Adrenal gland (tissue), 12 donors: ENCODE results near the gene PIM3. TPM values are rescaled to one million over a fixed set of nuclear protein-coding genes. Genes with fewer than 3 reads are reported as not detected.

Experiments
- DNase-seq, 7 donors: peaks; one replicate each; pipeline ENCODE4 v3.0.0-alpha.2; 2019 to 2020
- H3K27ac ChIP-seq, 5 donors: fragments of 200-600 bp; sonication (generic) in 4 of 5; 1 replicate in 3 of 5; 2 replicates in 2 of 5; pipeline versions ENCODE4 v1.5.1 to v1.8.0; 2016 to 2020; ENCODE audit warnings: mild to moderate bottlenecking in 1 of 5
- H3K27me3 ChIP-seq: fragments of 200-600 bp; 2 replicates; pipeline ENCODE4 v1.8.0; 2021
- H3K36me3 ChIP-seq, 2 donors: fragments of 200-600 bp; replicated peaks in 1 of 2; 1 replicate in 1 of 2; 2 replicates in 1 of 2; pipeline versions ENCODE4 v1.5.1 to v1.8.0; 2018 to 2022
- H3K4me1 ChIP-seq, 2 donors: fragments of 200-600 bp; replicated peaks in 1 of 2; 1 replicate in 1 of 2; 2 replicates in 1 of 2; pipeline versions ENCODE4 v1.5.1 to v1.8.0; 2018 to 2021
- H3K4me3 ChIP-seq, 4 donors: fragments of 200-600 bp; sonication (generic) in 3 of 4; one replicate each; pipeline ENCODE4 v1.5.1; 2016 to 2018
- H3K9me3 ChIP-seq, 3 donors: fragments of 200-600 bp; sonication (generic) in 1 of 3; replicated peaks in 1 of 3; 1 replicate in 2 of 3; 2 replicates in 1 of 3; pipeline versions ENCODE4 v1.5.1 to v1.8.0; 2016 to 2021
- POLR2A ChIP-seq, 2 donors: fragments of 450-650 bp; IDR thresholded peaks; one replicate each; pipeline ENCODE4 v1.6.1; 2017; ENCODE audit warnings: antibody characterized with exemption in 2 of 2, mild to moderate bottlenecking in 2 of 2, moderate library complexity in 1 of 2
- WGBS, 4 donors: extraction: QIAGEN DNeasy Blood & Tissue Kit in 2 of 4; methylation state at CpG; one replicate each; pipeline versions ENCODE4 v1.1.5 to v1.1.7; 2013 to 2017; 5-methylcytosine and 5-hydroxymethylcytosine counted together
- intact Hi-C, 2 donors: fragments of 100-400 bp; cut with DNase I; formaldehyde crosslinking; loops; one replicate each; pipeline versions ENCODE4 v1.14.1 to v1.15.0; 2022 to 2023
- microRNA-seq, 3 donors: library from miRNA; unstranded; fragments of <30 nt; microRNA quantifications; one replicate each; pipeline ENCODE4, GENCODE V29; 2017 to 2020
- polyA plus RNA-seq, 3 donors: library from polyadenylated mRNA; stranded (reverse); fragments of 200-250 nt in 2 of 3; fragments of 350-450 nt in 1 of 3; fragmentation: Illumina TruSeq in 1 of 3; extraction: RNeasy Lipid Tissue Mini Kit (QIAGEN cat#74804) in 1 of 3; gene quantifications; one replicate each; pipeline ENCODE4 v1.2.3, GENCODE V29; 2013 to 2014
- small RNA-seq, 2 donors: library from RNA; depleted of rRNA; stranded (forward); fragments of <200 nt; gene quantifications; one replicate each; pipeline ENCODE3, GENCODE V24; 2016
- total RNA-seq, 9 donors: library from RNA; depleted of rRNA in 4 of 9; stranded (reverse); fragments of >200 nt in 4 of 9; fragments of 120-200 nt in 1 of 9; fragmentation: NEBNext Ultra II Directional in 1 of 9; extraction: Animal tissue kit (Norgen Biotek cat#: 25700) in 1 of 9; gene quantifications; one replicate each; pipeline versions ENCODE4 v1.1.0 to v1.2.4, GENCODE V29; 2013 to 2023
- TF ChIP-seq, protein P1 (sequence below), 6 experiments: fragments of 450-650 bp in 4 of 6; fragments of 200-600 bp in 2 of 6; sonication (generic) in 1 of 6; IDR thresholded peaks; 1 replicate in 5 of 6; 2 replicates in 1 of 6; pipeline versions ENCODE4 v1.5.1 to v1.8.0; 2016 to 2021; ENCODE audit warnings: antibody characterized with exemption in 6 of 6, mild to moderate bottlenecking in 2 of 6, moderate library complexity in 1 of 6
- donor health status: healthy with polysubstance abuse.
- donor health status: Bipolar disorder and iron deficiency.
- donor health status: DM: yes; HTN: yes; CAD: no.
- donor health status: DM: no; HTN: no; CAD: no.
- donor health status: DM: no; HTN: no; CAD: no.
- donor health status: DM: yes; HTN: yes; CAD: no.

PIM3 gene
- total and polyA plus RNA-seq, 12 donors: 7.2 to 99.2 (median 51.7) TPM

DNA sequence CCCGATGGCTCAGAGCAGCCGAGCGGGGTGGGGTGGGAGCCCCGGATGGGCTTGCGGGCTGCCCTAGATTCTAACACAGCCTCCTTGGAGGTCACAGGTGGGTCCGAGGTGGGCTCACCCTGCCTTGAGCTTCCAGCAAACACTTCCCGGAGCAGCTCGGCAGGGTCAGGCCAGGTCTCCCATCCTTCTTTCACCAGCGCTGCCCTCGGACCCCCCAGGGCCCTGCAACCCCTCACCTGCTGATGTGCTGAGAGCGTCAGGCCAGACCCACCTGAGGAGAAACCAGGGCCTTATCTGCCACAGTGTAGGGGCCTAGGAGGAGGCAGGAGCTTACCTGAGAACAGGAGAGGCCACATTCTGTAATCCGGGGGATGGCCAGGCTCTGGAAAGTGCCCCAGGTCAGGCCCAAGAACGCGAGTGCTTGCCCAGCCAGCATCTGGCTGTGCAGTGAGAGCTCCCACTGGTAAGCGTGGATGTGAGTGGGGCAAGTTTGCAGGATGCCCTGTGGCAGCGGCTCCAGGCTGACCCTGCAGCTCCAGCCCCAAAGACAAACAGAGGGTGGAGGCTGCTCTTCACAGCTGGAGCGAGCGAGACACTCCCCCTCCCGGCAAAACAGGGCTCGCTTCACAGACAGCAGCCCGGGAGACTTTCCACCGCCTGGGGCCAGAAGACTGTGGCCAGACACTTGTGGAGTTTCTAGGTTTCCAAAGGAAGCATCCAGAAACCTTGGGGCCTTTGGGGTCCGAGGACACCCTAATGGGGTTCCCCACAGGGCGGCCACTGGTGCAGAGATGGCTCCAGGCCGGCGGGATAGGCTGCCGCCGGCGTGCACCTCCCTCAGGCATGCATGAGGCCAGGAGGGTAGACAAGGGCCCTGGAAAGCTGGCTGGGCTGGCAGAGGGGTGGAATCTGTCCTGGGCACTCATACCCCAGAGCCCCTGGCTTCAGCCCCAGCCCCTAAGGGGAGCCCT is 51.9 kb downstream of the PIM3 start, which contains the start of gene IL17REL:
Gene IL17REL (minus strand): TSS at position 555 of the 971 bp plus-strand sequence. CDS start 119 bp downstream, at position 436.
- DNase-seq: no peak
- intact Hi-C loops: no loop called here
- H3K9me3 ChIP-seq: no peaks in the 10 kb centered on the region
- H3K36me3 ChIP-seq: no peaks in the 10 kb centered on the region
- H3K27me3 ChIP-seq: peaks cover 60% of the 10 kb centered on the region
- no peak within 1 kb of the TSS for H3K27ac ChIP-seq
- WGBS, 4 donors: 54 to 63% (median 59%) methylated on average over 14 to 29 of the region's 29 CpGs
- no peaks in the 10 kb centered on the region for H3K4me1 ChIP-seq
- TF ChIP-seq, protein P1, sequence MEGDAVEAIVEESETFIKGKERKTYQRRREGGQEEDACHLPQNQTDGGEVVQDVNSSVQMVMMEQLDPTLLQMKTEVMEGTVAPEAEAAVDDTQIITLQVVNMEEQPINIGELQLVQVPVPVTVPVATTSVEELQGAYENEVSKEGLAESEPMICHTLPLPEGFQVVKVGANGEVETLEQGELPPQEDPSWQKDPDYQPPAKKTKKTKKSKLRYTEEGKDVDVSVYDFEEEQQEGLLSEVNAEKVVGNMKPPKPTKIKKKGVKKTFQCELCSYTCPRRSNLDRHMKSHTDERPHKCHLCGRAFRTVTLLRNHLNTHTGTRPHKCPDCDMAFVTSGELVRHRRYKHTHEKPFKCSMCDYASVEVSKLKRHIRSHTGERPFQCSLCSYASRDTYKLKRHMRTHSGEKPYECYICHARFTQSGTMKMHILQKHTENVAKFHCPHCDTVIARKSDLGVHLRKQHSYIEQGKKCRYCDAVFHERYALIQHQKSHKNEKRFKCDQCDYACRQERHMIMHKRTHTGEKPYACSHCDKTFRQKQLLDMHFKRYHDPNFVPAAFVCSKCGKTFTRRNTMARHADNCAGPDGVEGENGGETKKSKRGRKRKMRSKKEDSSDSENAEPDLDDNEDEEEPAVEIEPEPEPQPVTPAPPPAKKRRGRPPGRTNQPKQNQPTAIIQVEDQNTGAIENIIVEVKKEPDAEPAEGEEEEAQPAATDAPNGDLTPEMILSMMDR (IDR thresholded peaks at IDR 0.05): no peak
- TF ChIP-seq POLR2A (IDR thresholded peaks at IDR 0.05): no peak
- no peak within 1 kb of the TSS for H3K4me3 ChIP-seq

Small RNA genes within 50 kb of the gene (microRNA-seq; reads per million reads assigned to microRNA genes)
- gene MIR6821: 0.38 to 1.1 (median 0.45) reads per million in 3 donors

Small RNA genes within 50 kb of the gene (small RNA-seq; reads per million reads assigned to genes)
- gene MIR6821: 0 to 0.12 reads per million in 2 donors

Other genes starting within 250 kb of the PIM3 start
- gene BRD1, start 132.9 kb upstream of the PIM3 start, total RNA-seq: 10 to 100 TPM; 13.8 to 62.4 (median 26.3) TPM
- 10 to 100 TPM in 2 of 3 donors, 1 to 10 TPM in 1; 9.4 to 29.8 (median 26.9) TPM for gene BRD1, start 132.9 kb upstream of the PIM3 start, polyA plus RNA-seq
- 1 to 10 TPM; 4.1 to 8.6 (median 6.1) TPM for gene ZBED4, start 106.9 kb upstream of the PIM3 start, total RNA-seq
- gene ZBED4, start 106.9 kb upstream of the PIM3 start, polyA plus RNA-seq: 1 to 10 TPM; 2.1 to 5.1 (median 3.0) TPM
- gene ALG12, start 42.3 kb upstream of the PIM3 start, total RNA-seq: 10 to 100 TPM in 8 of 9 donors, 1 to 10 TPM in 1; 9.8 to 33.6 (median 22.3) TPM
- gene ALG12, start 42.3 kb upstream of the PIM3 start, polyA plus RNA-seq: 10 to 100 TPM in 2 of 3 donors, 1 to 10 TPM in 1; 6.4 to 11.6 (median 11.3) TPM
- gene CRELD2, start 42.1 kb upstream of the PIM3 start, total RNA-seq: 10 to 100 TPM; 16.5 to 63.4 (median 45.4) TPM
- gene CRELD2, start 42.1 kb upstream of the PIM3 start, polyA plus RNA-seq: 10 to 100 TPM; 14.5 to 28.1 (median 23.0) TPM
- not detected for gene IL17REL, start 52.0 kb downstream of the PIM3 start, total RNA-seq
- gene IL17REL, start 52.0 kb downstream of the PIM3 start, polyA plus RNA-seq: not detected
- gene TTLL8, start 97.5 kb downstream of the PIM3 start, total RNA-seq: not detected
- not detected for gene TTLL8, start 97.5 kb downstream of the PIM3 start, polyA plus RNA-seq
- under 1 TPM in 1 of 9 donors, not detected in 8; 0.22 TPM for gene MLC1, start 124.7 kb downstream of the PIM3 start, total RNA-seq
- under 1 TPM in 1 of 3 donors, not detected in 2; 0.03 TPM for gene MLC1, start 124.7 kb downstream of the PIM3 start, polyA plus RNA-seq
- under 1 TPM in 5 of 9 donors, not detected in 4; 0.14 to 0.46 (median 0.39) TPM for gene MOV10L1, start 129.2 kb downstream of the PIM3 start, total RNA-seq
- gene MOV10L1, start 129.2 kb downstream of the PIM3 start, polyA plus RNA-seq: under 1 TPM in 2 of 3 donors, not detected in 1; 0.40 to 0.74 TPM
- 1 to 10 TPM in 2 of 9 donors, under 1 TPM in 7; 0.26 to 2.6 (median 0.67) TPM for gene PANX2, start 210.0 kb downstream of the PIM3 start, total RNA-seq
- 1 to 10 TPM in 2 of 3 donors, under 1 TPM in 1; 0.22 to 4.1 (median 2.0) TPM for gene PANX2, start 210.0 kb downstream of the PIM3 start, polyA plus RNA-seq
- gene TRABD, start 225.1 kb downstream of the PIM3 start, total RNA-seq: 10 to 100 TPM; 13.5 to 46.8 (median 28.6) TPM
- gene TRABD, start 225.1 kb downstream of the PIM3 start, polyA plus RNA-seq: 10 to 100 TPM in 2 of 3 donors, 1 to 10 TPM in 1; 3.0 to 79.0 (median 48.9) TPM
- gene SELENOO, start 240.2 kb downstream of the PIM3 start, total RNA-seq: 10 to 100 TPM; 28.2 to 52.0 (median 33.9) TPM
- gene SELENOO, start 240.2 kb downstream of the PIM3 start, polyA plus RNA-seq: 10 to 100 TPM in 2 of 3 donors, 1 to 10 TPM in 1; 1.9 to 89.0 (median 73.5) TPM